Thymus (tissue), 11 donors: ENCODE measurements around the gene PRTN3. TPM values are rescaled to one million over a fixed set of nuclear protein-coding genes. Genes with fewer than 3 reads are reported as not detected.

Source experiments
- DNase-seq, 9 donors: peaks; one replicate each; pipeline ENCODE4 v3.0.0-alpha.2; 2013; ENCODE audit warnings: low spot score in 9 of 9, low read depth in 6 of 9, missing footprints in 1 of 9
- H3K27ac ChIP-seq, 2 donors: one replicate each; pipeline ENCODE4 v1.5.1; 2013; ENCODE audit warnings: control low read depth in 1 of 2, low read depth in 1 of 2, low read length in 1 of 2, mild to moderate bottlenecking in 1 of 2, moderate library complexity in 1 of 2
- H3K27me3 ChIP-seq, 2 donors: one replicate each; pipeline ENCODE4 v1.5.1; 2013; ENCODE audit warnings: low read length in 1 of 2; ENCODE audit not compliant: control insufficient read depth in 2 of 2, insufficient read depth in 1 of 2
- H3K36me3 ChIP-seq, 2 donors: one replicate each; pipeline ENCODE4 v1.5.1; 2013; ENCODE audit warnings: low read length in 1 of 2, mild to moderate bottlenecking in 1 of 2, moderate library complexity in 1 of 2; ENCODE audit not compliant: control insufficient read depth in 2 of 2, insufficient read depth in 2 of 2
- H3K4me1 ChIP-seq, 2 donors: one replicate each; pipeline ENCODE4 v1.5.1; 2013; ENCODE audit warnings: low read length in 2 of 2; ENCODE audit not compliant: control insufficient read depth in 2 of 2, insufficient read depth in 2 of 2
- H3K4me3 ChIP-seq, 2 donors: one replicate each; pipeline ENCODE4 v1.5.1; 2013; ENCODE audit warnings: low read length in 2 of 2, control low read depth in 1 of 2, mild to moderate bottlenecking in 1 of 2
- H3K9me3 ChIP-seq, 2 donors: one replicate each; pipeline ENCODE4 v1.5.1; 2013; ENCODE audit warnings: low read length in 1 of 2, mild to moderate bottlenecking in 1 of 2; ENCODE audit not compliant: control insufficient read depth in 2 of 2, insufficient read depth in 1 of 2
- WGBS: extraction: QIAGEN DNeasy Blood & Tissue Kit; methylation state at CpG from one replicate; pipeline ENCODE4 v1.1.7; 2013; 5-methylcytosine and 5-hydroxymethylcytosine counted together
- polyA plus RNA-seq: library from polyadenylated mRNA; stranded (reverse); fragments of 200-250 nt; gene quantifications from one replicate; pipeline ENCODE4 v1.2.3, GENCODE V29; 2013
- total RNA-seq: library from RNA; stranded (reverse); fragments of 120-200 nt; gene quantifications from one replicate; pipeline ENCODE4 v1.2.4, GENCODE V29; 2013
- donor health status: healthy.

The PRTN3 gene
- total and polyA plus RNA-seq, 2 donors, result 15.4 to 25.2 TPM

DNA sequence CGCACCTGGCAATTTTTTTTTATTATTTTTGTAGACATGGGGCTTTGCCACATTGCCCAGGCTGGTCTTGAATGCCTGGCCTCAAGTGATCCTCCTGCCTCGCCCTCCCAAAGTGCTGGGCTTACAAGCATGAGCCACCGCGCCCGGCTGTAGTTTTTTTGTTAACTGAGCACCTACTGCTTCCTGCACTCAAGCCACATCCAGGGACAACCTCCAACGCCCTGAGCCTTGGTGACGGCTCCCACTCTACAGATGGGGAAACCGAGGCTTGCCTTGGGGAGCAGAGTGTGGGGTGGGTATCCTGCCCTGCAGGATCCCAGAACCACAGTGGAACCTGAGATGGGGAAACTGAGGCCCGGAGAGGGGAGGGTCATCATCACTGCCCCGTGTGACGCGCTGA is 14.3 kb downstream of the PRTN3 start:
- Histone ChIP-seq H3K27ac (no peak overlapping the region), H3K4me1 (no peaks in the 10 kb centered on the region), H3K27me3 (peaks cover 34 to 81% of the 10 kb centered on the region in 2 donors), H3K9me3 (peaks cover 0 to 5% of the 10 kb centered on the region in 2 donors), H3K4me3 (no peak overlapping the region), H3K36me3 (no peaks in the 10 kb centered on the region)
- no peak for DNase-seq
- WGBS, result 92% methylated on average over 12 of the region's 12 CpGs

DNA sequence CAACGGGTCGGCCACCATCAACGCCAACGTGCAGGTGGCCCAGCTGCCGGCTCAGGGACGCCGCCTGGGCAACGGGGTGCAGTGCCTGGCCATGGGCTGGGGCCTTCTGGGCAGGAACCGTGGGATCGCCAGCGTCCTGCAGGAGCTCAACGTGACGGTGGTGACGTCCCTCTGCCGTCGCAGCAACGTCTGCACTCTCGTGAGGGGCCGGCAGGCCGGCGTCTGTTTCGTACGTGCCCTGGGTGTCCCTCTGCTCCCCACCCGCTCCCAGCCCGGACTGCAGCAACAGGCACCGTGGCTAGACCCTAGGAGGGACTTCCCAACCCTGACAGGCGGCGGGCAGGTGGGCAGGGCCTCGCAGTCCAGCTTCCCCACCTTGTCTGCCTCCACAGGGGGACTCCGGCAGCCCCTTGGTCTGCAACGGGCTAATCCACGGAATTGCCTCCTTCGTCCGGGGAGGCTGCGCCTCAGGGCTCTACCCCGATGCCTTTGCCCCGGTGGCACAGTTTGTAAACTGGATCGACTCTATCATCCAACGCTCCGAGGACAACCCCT is 14.8 kb downstream of the PRTN3 start:
- no peak overlapping the region for H3K27ac ChIP-seq
- no peak for DNase-seq
- no peak overlapping the region for H3K4me3 ChIP-seq
- H3K9me3 ChIP-seq, result peaks cover 0 to 5% of the 10 kb centered on the region in 2 donors
- 86% methylated on average over 40 of the region's 40 CpGs for WGBS
- no peaks in the 10 kb centered on the region for H3K4me1 ChIP-seq
- H3K27me3 ChIP-seq, result peaks cover 34 to 81% of the 10 kb centered on the region in 2 donors
- no peaks in the 10 kb centered on the region for H3K36me3 ChIP-seq

DNA sequence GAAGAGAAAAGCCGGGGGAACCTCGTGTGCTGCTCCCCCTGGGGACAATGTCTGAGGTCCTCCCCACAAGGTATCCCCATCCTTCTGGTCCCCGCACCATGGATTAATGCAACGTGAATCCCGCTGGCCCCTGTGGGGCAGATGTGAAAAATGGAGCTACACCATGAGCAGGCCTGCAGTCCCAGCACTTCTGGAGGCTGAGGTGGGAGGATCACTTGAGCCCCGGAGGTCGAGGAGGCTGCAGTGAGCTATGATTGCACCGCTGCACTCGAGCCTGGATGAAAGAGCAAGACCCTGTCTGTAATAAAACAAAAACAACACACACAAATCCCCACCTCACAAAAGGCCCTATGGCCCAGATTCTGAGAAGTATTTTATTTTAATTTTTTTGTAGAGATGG is 17.5 kb downstream of the PRTN3 start:
- peaks cover 9% of the 10 kb centered on the region in 2 donors for H3K4me1 ChIP-seq
- no peak for DNase-seq
- H3K36me3 ChIP-seq, result no peaks in the 10 kb centered on the region
- H3K27ac ChIP-seq, result no peak overlapping the region
- peaks cover 43 to 82% of the 10 kb centered on the region in 2 donors for H3K27me3 ChIP-seq
- 83% methylated on average over 9 of the region's 9 CpGs for WGBS
- no peak overlapping the region for H3K4me3 ChIP-seq
- peaks cover 2 to 17% of the 10 kb centered on the region in 2 donors for H3K9me3 ChIP-seq

DNA sequence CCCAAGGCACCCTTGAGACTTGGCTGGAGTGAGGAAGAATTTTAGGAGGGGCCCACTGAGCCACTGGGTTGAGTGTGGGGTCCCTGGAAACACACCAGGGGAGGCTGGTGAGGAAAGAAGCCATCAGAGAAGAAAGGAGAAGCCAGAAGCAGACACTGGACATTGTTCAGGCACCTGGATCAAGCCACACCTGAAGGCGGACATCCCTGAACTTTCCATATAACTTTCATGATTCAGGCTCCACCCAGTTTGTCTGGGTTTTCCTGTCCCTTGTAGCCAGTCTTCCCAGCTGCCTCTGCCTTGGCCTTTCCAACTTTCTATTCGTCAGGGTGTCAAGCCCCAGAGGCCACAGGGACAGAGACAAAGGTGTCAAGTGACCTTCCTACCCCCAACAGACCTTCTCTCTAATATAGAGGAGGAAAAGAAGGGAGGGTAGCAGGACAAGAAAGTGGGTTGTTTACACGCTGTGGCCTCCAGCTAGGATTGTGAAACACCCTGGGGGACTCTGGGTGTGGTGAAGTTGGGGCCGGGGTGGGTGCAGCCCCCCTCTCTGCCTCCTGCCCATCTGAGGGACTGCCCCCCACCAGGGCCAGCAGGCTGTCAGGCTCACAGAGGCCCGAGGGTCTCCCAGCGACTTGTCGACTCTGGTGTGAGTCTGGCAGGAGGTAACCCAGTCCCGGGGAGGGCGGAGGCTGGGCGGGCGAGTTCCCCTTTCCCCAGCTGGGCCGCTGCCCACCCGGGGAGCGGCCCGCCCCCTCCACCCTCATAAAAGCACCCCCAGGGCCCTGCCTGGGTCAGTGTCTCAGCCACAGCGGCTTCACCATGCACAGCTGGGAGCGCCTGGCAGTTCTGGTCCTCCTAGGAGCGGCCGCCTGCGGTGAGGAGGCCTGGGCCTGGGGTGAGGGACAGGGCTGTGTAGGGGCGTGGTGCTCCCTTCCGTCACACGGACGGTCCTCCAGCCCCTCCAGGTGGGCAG is 18.4 kb downstream of the PRTN3 start, which contains the start of gene CFD:
Gene CFD, plus strand, starts transcription at position 797 of the 976 bp plus-strand sequence. Its CDS starts 26 bp downstream, at position 823.
- H3K4me3 ChIP-seq, result no peak within 1 kb of the TSS
- H3K36me3 ChIP-seq, result no peaks in the 10 kb centered on the region
- H3K27me3 ChIP-seq, result peaks cover 43 to 84% of the 10 kb centered on the region in 2 donors
- no peak for DNase-seq
- peaks cover 2 to 18% of the 10 kb centered on the region in 2 donors for H3K9me3 ChIP-seq
- H3K4me1 ChIP-seq, result peaks cover 9 to 17% of the 10 kb centered on the region in 2 donors
- no peak within 1 kb of the TSS for H3K27ac ChIP-seq
- WGBS, result 25% methylated on average over 24 of the region's 24 CpGs

DNA sequence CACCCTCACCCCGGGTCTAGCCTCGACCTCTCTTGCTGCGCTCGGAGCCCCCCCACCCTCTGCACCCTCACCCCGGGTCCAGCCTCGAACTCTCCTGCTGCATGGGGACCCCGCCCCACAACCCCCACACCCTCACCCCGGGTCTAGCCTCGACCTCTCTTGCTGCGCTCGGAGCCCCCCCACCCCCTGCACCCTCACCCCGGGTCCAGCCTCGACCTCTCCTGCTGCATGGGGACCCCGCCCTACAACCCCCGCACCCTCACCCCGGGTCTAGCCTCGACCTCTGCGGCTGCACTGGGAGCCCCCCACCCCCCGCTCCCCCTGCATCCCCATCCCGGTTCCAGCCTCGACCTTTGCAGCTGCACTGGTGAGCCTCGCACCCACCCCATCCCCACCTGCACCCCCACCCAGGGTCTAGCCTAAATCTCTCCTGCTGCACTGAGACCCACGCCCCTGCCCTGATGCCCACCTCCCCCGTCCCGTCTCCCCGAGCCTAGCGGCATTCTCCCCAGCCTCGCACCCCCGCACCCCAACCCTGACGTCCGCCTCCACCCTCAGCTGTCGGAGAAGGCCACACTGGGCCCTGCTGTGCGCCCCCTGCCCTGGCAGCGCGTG is 20.4 kb downstream of the PRTN3 start:
- no peak for DNase-seq
- Histone ChIP-seq H3K27me3 (peaks cover 43 to 70% of the 10 kb centered on the region in 2 donors), H3K27ac (no peak overlapping the region), H3K36me3 (no peaks in the 10 kb centered on the region), H3K4me3 (no peak overlapping the region), H3K4me1 (peaks cover 9 to 17% of the 10 kb centered on the region in 2 donors), H3K9me3 (peaks cover 2 to 18% of the 10 kb centered on the region in 2 donors)
- 67% methylated on average over 35 of the region's 35 CpGs for whole genome bisulfite sequencing

DNA sequence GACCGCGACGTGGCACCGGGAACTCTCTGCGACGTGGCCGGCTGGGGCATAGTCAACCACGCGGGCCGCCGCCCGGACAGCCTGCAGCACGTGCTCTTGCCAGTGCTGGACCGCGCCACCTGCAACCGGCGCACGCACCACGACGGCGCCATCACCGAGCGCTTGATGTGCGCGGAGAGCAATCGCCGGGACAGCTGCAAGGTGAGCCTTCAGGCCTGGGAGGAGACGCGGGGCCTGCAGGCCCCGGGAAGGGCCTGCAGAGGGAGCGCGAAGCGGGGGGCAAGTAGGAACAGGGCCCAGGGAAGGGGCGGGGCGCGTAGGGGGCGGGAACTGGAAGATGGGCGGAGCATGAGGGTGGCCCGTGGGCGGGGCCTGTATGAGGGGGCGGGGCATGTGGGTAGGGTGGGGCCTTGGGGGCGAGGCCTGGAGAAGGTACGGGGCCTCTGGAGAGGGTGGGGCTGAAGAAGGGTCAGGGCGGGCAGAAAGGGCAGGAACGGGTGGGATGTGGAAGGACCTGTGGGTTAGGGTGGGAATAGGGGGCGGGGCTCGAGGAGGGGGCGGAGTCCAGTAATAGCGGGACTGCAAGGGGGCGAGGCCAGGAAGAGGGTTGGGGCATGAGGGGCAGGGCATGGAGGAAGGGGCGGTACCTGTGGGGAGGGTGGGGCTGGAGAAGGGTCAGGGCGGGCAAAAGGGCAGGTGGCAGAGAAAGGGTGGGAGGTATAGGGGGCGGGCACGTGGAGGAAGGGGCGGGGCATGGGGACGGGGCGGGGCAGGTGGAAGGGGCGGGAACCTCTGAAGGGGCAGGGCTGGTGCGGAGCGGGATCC is 21.2 kb downstream of the PRTN3 start:
- Histone ChIP-seq H3K4me3 (no peak overlapping the region), H3K9me3 (peaks cover 2 to 18% of the 10 kb centered on the region in 2 donors), H3K27me3 (peaks cover 43 to 70% of the 10 kb centered on the region in 2 donors), H3K4me1 (peaks cover 9 to 17% of the 10 kb centered on the region in 2 donors), H3K27ac (no peak overlapping the region), H3K36me3 (peaks cover 0 to 1% of the 10 kb centered on the region in 2 donors)
- peak in 3 of 9 donors; percentile 18 to 35 (median 35) for DNase-seq
- WGBS, result 22% methylated on average over 60 of the region's 60 CpGs

DNA sequence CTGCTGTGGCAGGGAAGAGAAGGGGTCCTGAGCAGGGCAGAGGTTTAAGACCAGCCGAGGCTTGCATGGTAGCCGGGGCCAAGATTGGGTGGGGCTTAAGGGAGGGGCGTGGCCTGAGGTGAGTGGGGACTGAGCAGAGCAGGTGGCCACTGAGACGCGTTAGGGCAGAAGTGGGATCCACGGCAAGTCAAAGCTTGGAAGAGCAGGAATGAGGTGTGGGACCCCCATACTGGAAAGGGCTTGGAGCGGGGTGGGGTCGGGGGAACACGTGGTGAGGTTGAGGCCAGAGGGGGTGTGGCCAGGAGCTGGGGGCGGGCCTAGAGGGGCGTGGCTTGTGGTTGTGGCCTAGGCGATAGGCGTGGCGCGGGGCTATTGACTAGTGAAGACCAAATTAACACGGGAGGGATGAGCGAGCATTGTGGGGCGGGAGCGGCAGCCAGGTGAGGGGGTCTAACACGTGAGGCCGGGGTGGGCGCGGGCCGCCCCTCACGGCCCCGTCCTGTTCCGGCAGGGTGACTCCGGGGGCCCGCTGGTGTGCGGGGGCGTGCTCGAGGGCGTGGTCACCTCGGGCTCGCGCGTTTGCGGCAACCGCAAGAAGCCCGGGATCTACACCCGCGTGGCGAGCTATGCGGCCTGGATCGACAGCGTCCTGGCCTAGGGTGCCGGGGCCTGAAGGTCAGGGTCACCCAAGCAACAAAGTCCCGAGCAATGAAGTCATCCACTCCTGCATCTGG is 21.9 kb downstream of the PRTN3 start:
- 7% methylated on average over 48 of the region's 48 CpGs for WGBS
- Histone ChIP-seq H3K4me1 (peaks cover 9 to 17% of the 10 kb centered on the region in 2 donors), H3K27ac (no peak overlapping the region), H3K4me3 (peak overlapping the region in 1 of 2 donors; percentile 25), H3K36me3 (peaks cover 8% of the 10 kb centered on the region in 2 donors), H3K9me3 (peaks cover 2 to 18% of the 10 kb centered on the region in 2 donors), H3K27me3 (peaks cover 43 to 65% of the 10 kb centered on the region in 2 donors)
- DNase-seq, result peak in 3 of 9 donors; percentile 37 to 56 (median 40)

DNA sequence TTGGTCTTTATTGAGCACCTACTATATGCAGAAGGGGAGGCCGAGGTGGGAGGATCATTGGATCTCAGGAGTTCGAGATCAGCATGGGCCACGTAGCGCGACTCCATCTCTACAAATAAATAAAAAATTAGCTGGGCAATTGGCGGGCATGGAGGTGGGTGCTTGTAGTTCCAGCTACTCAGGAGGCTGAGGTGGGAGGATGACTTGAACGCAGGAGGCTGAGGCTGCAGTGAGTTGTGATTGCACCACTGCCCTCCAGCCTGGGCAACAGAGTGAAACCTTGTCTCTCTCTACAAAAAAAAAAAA is 22.5 kb downstream of the PRTN3 start:
- Histone ChIP-seq H3K27me3 (peaks cover 43 to 60% of the 10 kb centered on the region in 2 donors), H3K27ac (no peak overlapping the region), H3K36me3 (peaks cover 13% of the 10 kb centered on the region in 2 donors), H3K4me3 (no peak overlapping the region), H3K9me3 (peaks cover 2 to 18% of the 10 kb centered on the region in 2 donors), H3K4me1 (peaks cover 9 to 17% of the 10 kb centered on the region in 2 donors)
- no peak for DNase-seq
- 73% methylated on average over 7 of the region's 7 CpGs for WGBS
